ENCODE measurements around the gene AQP2.

The AQP2 gene

DNA sequence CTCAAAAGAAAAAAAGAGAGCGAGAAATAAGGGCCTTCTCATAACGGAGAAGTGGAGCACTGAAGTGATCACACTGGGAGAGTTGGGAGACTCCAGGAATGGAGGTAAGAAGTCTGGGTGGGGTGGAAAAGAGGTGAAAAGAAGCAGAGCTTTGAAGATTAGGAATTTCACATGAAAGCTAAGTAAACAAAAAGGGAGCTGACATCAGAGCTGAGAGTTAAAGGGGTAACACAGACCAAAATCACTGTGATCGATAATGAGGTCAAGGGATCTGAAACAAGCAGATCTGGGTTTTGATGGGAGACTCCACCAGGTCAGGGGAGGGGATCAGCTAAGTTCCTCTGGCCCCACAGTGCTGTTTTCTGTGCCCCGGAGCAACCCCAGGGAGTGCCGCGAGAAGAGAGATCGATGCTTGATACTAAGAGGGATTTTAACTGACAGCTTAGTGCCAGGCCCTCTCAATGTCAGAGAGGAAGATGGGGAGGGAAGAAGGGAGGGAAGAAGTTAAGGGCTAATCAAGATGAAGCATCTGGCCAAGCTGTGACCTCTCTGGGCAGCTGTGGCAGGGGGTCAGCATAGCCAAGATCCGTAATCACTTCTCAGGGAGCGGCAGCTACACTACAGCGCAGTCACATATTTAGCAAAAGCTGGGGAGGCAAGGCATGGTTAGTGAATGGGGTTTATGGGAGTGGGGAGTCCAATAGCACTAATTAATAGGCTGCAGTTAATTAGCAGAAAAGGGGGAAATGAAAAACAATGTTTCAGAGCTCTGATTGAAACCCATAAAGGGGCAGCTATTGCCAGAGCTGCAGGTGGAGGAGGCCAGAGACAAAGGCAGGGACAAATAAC, 30.2 kb downstream of the AQP2 start:
- no peak for ATAC-seq
- TF ChIP-seq ZC3H10 (CRISPR knock-in tag; IDR thresholded peaks at IDR 0.05) (no peak), ZNF565 (CRISPR knock-in tag; conservative IDR thresholded peaks at IDR 0.05; ENCODE audit: low read depth) (no peak), TCF4 (CRISPR knock-in tag; IDR thresholded peaks at IDR 0.05; ENCODE audit: borderline replicate concordance) (peak; percentile 36; the same call in 1 of the 2 replicates), OSR1 (CRISPR knock-in tag; IDR thresholded peaks at IDR 0.05) (no peak)

DNA sequence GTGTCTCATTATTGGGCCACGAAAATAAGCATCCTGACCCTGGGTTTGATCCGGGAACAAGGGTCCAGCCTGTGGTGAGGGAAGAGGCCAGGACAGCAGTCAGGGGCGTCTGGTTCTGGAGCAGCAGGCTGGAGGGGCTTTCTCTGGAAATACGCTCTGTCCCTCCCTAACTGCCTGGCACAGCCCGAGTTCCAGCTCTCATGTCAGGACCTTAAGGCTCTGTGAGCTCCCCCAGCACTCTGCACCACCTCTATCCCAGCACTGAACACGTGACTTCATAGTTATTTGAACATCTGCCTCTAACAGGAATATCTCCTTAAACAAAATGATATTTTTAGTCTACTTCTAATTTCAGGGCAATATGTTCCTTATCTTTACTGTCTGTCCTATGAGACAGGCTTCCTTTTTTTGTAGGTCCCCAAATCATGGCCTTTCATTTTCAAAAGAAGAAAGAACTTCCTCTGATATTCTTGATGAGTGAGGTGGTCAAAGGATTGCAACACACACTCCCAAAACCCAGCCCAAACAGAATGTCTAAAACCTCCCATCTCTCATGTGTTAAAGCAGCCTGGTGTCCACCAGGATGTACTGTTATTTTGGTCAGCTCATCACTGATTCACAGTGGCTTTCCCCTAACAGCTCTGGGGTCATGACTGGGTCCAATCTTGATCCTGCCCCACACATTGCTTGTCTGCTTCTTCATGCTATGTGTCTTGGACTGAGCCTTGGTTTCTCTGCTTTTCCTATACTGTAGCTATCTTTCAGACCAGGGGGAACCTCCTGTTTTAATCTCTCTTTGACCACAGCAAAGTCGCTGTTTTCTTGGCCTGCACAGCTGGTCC, 31.9 kb downstream of the AQP2 start:
- TF ChIP-seq ZNF565 (CRISPR knock-in tag; conservative IDR thresholded peaks at IDR 0.05; ENCODE audit: low read depth), result no peak
- no peak for TF ChIP-seq ESRRG (CRISPR knock-in tag; IDR thresholded peaks at IDR 0.05)
- TF ChIP-seq, protein P1, sequence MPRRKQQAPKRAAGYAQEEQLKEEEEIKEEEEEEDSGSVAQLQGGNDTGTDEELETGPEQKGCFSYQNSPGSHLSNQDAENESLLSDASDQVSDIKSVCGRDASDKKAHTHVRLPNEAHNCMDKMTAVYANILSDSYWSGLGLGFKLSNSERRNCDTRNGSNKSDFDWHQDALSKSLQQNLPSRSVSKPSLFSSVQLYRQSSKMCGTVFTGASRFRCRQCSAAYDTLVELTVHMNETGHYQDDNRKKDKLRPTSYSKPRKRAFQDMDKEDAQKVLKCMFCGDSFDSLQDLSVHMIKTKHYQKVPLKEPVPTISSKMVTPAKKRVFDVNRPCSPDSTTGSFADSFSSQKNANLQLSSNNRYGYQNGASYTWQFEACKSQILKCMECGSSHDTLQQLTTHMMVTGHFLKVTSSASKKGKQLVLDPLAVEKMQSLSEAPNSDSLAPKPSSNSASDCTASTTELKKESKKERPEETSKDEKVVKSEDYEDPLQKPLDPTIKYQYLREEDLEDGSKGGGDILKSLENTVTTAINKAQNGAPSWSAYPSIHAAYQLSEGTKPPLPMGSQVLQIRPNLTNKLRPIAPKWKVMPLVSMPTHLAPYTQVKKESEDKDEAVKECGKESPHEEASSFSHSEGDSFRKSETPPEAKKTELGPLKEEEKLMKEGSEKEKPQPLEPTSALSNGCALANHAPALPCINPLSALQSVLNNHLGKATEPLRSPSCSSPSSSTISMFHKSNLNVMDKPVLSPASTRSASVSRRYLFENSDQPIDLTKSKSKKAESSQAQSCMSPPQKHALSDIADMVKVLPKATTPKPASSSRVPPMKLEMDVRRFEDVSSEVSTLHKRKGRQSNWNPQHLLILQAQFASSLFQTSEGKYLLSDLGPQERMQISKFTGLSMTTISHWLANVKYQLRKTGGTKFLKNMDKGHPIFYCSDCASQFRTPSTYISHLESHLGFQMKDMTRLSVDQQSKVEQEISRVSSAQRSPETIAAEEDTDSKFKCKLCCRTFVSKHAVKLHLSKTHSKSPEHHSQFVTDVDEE (CRISPR knock-in tag; IDR thresholded peaks at IDR 0.05), result no peak
- TF ChIP-seq, protein P2, sequence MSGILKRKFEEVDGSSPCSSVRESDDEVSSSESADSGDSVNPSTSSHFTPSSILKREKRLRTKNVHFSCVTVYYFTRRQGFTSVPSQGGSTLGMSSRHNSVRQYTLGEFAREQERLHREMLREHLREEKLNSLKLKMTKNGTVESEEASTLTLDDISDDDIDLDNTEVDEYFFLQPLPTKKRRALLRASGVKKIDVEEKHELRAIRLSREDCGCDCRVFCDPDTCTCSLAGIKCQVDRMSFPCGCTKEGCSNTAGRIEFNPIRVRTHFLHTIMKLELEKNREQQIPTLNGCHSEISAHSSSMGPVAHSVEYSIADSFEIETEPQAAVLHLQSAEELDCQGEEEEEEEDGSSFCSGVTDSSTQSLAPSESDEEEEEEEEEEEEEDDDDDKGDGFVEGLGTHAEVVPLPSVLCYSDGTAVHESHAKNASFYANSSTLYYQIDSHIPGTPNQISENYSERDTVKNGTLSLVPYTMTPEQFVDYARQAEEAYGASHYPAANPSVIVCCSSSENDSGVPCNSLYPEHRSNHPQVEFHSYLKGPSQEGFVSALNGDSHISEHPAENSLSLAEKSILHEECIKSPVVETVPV (CRISPR knock-in tag; IDR thresholded peaks at IDR 0.05), result no peak
- no peak for TF ChIP-seq TOX (CRISPR knock-in tag; IDR thresholded peaks at IDR 0.05; ENCODE audit: borderline replicate concordance)
- TF ChIP-seq OSR1 (CRISPR knock-in tag; IDR thresholded peaks at IDR 0.05), result no peak
- TF ChIP-seq ZNF8 (CRISPR knock-in tag; IDR thresholded peaks at IDR 0.05), result no peak
- no peak for ATAC-seq

DNA sequence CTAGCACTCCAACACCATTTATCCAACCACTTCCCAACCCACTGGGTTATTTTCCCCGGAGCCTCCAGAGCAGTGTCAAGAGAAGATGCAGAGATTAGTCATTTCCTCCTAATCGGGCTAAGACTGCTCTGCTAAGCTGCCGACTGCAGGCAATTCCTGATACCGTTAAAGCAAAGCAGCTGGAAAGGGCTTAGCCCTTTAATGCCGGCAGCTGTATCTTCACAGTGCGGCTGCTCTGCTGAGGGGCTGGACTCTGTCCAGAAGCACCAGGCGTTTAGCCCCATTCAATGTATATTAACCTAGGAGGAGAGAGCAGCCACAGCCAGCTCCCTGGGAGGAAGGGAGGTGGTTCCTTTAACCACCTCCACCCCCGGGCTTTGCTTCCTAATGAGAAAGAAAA, 33.4 kb downstream of the AQP2 start:
- TF ChIP-seq, protein P3, sequence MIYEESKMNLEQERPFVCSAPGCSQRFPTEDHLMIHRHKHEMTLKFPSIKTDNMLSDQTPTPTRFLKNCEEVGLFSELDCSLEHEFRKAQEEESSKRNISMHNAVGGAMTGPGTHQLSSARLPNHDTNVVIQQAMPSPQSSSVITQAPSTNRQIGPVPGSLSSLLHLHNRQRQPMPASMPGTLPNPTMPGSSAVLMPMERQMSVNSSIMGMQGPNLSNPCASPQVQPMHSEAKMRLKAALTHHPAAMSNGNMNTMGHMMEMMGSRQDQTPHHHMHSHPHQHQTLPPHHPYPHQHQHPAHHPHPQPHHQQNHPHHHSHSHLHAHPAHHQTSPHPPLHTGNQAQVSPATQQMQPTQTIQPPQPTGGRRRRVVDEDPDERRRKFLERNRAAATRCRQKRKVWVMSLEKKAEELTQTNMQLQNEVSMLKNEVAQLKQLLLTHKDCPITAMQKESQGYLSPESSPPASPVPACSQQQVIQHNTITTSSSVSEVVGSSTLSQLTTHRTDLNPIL (CRISPR knock-in tag; IDR thresholded peaks at IDR 0.05; ENCODE audit: low read depth), result no peak
- TF ChIP-seq, protein P4, sequence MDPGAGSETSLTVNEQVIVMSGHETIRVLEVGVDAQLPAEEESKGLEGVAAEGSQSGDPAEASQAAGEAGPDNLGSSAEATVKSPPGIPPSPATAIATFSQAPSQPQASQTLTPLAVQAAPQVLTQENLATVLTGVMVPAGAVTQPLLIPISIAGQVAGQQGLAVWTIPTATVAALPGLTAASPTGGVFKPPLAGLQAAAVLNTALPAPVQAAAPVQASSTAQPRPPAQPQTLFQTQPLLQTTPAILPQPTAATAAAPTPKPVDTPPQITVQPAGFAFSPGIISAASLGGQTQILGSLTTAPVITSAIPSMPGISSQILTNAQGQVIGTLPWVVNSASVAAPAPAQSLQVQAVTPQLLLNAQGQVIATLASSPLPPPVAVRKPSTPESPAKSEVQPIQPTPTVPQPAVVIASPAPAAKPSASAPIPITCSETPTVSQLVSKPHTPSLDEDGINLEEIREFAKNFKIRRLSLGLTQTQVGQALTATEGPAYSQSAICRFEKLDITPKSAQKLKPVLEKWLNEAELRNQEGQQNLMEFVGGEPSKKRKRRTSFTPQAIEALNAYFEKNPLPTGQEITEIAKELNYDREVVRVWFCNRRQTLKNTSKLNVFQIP (CRISPR knock-in tag; IDR thresholded peaks at IDR 0.05; ENCODE audit: borderline replicate concordance, low read depth), result no peak
- TF ChIP-seq TCF4 (CRISPR knock-in tag; IDR thresholded peaks at IDR 0.05; ENCODE audit: borderline replicate concordance) (peak; percentile 42; the same call in 1 of the 2 replicates), CSDC2 (CRISPR knock-in tag; IDR thresholded peaks at IDR 0.05) (no peak), ZNF8 (CRISPR knock-in tag; IDR thresholded peaks at IDR 0.05) (0 out of 2 replicates have a peak, but pooled peaks have one; percentile 29), ZNF70 (CRISPR knock-in tag; IDR thresholded peaks at IDR 0.05) (peak; percentile 55; the same call in 1 of the 2 replicates), ZFP30 (CRISPR knock-in tag; IDR thresholded peaks at IDR 0.05) (no peak)
- TF ChIP-seq, protein P2 (CRISPR knock-in tag; IDR thresholded peaks at IDR 0.05), result no peak
- TF ChIP-seq, protein P1 (CRISPR knock-in tag; IDR thresholded peaks at IDR 0.05), result peak; percentile 86; the same call in 1 of the 2 replicates
- peak; percentile 90 for ATAC-seq
